HUES64 (cell line): ENCODE data around the gene APIP.

ENCODE experiments used
- H3K27ac ChIP-seq: 2 replicates; pipeline ENCODE4 v1.7.0; 2013; ENCODE audit warnings: low read depth, low read length, inconsistent platforms
- H3K27me3 ChIP-seq: 2 replicates; pipeline ENCODE4 v1.6.1; 2013; ENCODE audit warnings: mild to moderate bottlenecking, low read length; ENCODE audit not compliant: insufficient read depth
- H3K36me3 ChIP-seq: 2 replicates; pipeline ENCODE4 v1.6.1; 2013; ENCODE audit warnings: mild to moderate bottlenecking, low read length; ENCODE audit not compliant: insufficient read depth
- H3K4me1 ChIP-seq: 2 replicates; pipeline ENCODE4 v1.6.1; 2013; ENCODE audit warnings: mild to moderate bottlenecking, low read length, moderate library complexity; ENCODE audit not compliant: insufficient read depth
- H3K4me3 ChIP-seq: 2 replicates; pipeline ENCODE4 v1.5.1; 2013; ENCODE audit warnings: mild to moderate bottlenecking, low read length, moderate library complexity
- H3K9ac ChIP-seq: 2 replicates; pipeline ENCODE4 v1.6.1; 2013; ENCODE audit warnings: mild to moderate bottlenecking, low read depth, low read length
- H3K9me3 ChIP-seq: 2 replicates; pipeline ENCODE4 v1.6.1; 2013; ENCODE audit warnings: low read depth, low read length; ENCODE audit not compliant: insufficient read depth
- WGBS: fragments of 150-250, 120-280 bp; methylation state at CpG from one replicate; pipeline ENCODE4 v1.1.7; 2013; ENCODE audit warnings: missing lambda C conversion rate; 5-methylcytosine and 5-hydroxymethylcytosine counted together

Gene APIP

DNA sequence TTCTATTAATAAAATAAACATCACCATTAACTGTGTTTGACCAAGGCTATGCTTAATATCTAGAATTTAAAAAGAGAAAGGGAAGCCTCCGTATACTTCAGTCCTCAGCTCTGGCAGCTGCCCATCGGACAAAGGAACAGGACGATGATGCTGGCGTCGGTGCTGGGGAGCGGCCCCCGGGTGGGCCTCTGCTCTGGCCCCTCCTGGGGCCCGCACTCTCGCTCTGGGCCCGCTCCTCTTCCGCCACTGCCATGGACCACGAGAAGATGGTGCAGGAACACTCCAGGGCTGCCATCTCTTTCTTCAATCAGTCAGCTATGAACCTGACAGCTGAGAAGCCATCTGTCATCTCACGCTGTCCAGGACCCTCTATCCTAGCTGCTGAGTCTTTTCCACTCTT, 25.5 kb upstream of the APIP start:
- 0 out of 2 replicates have a peak, but pooled peaks cover 3% of the 10 kb centered on the region for H3K9me3 ChIP-seq
- H3K36me3 ChIP-seq, result 0 out of 2 replicates have a peak, but pooled peaks cover 6% of the 10 kb centered on the region
- H3K27me3 ChIP-seq, result no peaks in the 10 kb centered on the region
- no peaks in the 10 kb centered on the region for H3K4me1 ChIP-seq
- WGBS, result 96% methylated on average over 13 of the region's 13 CpGs
- no peak overlapping the region for H3K27ac ChIP-seq
- no peak overlapping the region for H3K9ac ChIP-seq
- no peak overlapping the region for H3K4me3 ChIP-seq

DNA sequence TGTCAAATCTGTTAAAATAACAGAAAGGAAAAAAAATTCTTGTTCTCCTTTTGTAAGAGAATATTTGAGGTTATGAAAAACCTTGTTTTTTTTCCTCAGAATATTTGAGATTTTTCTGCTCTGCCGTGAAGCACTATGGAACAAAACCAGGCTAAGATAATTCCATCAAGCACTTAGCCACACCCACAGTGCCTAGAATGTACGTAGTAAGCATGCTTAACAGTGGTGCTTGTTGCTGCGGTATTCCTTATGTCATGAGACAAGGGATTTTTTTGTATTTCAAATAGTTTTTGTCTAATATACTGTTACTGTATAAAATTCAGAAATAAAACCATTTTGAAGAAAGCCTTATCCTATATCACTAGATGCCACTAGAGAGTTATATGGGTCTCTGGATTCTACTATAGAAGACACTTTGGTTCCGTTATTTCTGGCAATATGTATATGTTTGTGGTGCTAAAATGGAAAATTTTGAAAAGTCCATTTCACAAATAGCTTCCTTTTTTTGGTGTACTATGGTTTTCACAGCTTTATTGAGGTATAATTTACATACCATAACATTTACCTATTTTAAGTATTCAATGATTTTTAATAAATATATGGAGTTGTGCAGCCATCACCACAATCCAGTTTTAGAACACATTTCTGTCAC, 24.0 kb upstream of the APIP start:
- WGBS, result 100% methylated on average over 3 of the region's 4 CpGs

DNA sequence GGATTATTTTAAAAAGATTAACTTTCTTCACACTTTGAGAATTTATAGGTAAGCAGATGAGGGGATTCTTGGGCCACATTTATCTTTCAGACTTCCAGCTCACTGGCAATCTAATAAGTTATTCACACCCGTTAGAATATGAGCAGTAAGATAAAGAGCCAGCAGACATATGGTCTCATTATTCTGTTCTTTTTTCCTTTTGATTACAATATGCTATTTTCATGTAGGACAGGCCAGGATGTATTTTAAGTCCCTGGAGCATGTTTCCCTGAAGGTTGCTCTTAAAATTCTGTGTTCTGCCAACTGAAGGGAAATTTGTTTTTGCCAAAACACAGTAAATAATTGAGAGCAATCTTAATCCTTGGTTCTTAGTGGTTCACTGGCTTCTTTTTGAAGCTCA, 22.4 kb upstream of the APIP start:
- H3K9ac ChIP-seq, result no peak overlapping the region
- H3K27ac ChIP-seq, result no peak overlapping the region
- H3K27me3 ChIP-seq, result no peaks in the 10 kb centered on the region
- no peaks in the 10 kb centered on the region for H3K4me1 ChIP-seq
- H3K9me3 ChIP-seq, result no peaks in the 10 kb centered on the region
- H3K4me3 ChIP-seq, result no peak overlapping the region
- 0 out of 2 replicates have a peak, but pooled peaks cover 11% of the 10 kb centered on the region for H3K36me3 ChIP-seq
- WGBS, result 83% methylated on average over 1 of the region's 1 CpG

More for the DNA sequence above, 24.0 kb upstream of the APIP start:
- no peak overlapping the region for H3K4me3 ChIP-seq
- H3K36me3 ChIP-seq, result 0 out of 2 replicates have a peak, but pooled peaks cover 6% of the 10 kb centered on the region
- no peaks in the 10 kb centered on the region for H3K27me3 ChIP-seq
- no peaks in the 10 kb centered on the region for H3K4me1 ChIP-seq
- 0 out of 2 replicates have a peak, but pooled peaks cover 3% of the 10 kb centered on the region for H3K9me3 ChIP-seq
- H3K9ac ChIP-seq, result no peak overlapping the region
- H3K27ac ChIP-seq, result no peak overlapping the region

DNA sequence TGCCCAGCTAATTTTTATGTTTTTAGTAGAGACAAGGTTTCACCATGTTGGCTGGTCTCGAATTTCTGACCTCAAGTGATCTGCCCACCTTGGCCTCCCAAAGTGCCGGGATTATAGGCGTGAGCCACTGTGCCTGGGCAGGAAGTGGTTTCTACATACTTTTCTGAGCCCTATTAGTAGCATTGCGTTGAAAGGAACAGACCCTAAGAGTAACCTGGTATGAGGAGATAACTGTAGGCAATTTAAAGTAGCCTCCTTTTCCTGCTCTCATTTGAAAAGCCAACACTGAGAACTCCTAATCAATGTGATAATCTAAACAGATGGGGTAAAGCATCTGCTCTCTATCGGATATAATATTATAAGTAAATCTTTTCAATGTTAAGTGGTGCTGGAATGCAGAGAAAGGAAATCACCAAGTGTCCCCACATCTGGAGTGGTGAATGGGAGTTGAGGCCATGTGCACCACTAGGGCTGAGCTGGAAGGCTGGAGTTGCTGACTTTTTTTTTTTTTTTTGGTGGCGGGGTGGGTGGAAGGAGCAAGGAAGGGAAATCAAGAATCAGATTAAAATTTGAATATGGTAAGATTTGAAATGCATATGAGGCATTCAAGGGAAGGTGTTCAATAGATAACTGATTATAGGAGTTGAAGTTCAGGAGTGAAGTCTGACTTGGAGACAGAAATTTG, 20.9 kb upstream of the APIP start:
- 94% methylated on average over 6 of the region's 6 CpGs for WGBS
- Histone ChIP-seq H3K4me1 (no peaks in the 10 kb centered on the region), H3K27ac (no peak overlapping the region), H3K36me3 (peaks cover 23% of the 10 kb centered on the region), H3K9ac (no peak overlapping the region), H3K27me3 (no peaks in the 10 kb centered on the region), H3K4me3 (no peak overlapping the region), H3K9me3 (no peaks in the 10 kb centered on the region)

DNA sequence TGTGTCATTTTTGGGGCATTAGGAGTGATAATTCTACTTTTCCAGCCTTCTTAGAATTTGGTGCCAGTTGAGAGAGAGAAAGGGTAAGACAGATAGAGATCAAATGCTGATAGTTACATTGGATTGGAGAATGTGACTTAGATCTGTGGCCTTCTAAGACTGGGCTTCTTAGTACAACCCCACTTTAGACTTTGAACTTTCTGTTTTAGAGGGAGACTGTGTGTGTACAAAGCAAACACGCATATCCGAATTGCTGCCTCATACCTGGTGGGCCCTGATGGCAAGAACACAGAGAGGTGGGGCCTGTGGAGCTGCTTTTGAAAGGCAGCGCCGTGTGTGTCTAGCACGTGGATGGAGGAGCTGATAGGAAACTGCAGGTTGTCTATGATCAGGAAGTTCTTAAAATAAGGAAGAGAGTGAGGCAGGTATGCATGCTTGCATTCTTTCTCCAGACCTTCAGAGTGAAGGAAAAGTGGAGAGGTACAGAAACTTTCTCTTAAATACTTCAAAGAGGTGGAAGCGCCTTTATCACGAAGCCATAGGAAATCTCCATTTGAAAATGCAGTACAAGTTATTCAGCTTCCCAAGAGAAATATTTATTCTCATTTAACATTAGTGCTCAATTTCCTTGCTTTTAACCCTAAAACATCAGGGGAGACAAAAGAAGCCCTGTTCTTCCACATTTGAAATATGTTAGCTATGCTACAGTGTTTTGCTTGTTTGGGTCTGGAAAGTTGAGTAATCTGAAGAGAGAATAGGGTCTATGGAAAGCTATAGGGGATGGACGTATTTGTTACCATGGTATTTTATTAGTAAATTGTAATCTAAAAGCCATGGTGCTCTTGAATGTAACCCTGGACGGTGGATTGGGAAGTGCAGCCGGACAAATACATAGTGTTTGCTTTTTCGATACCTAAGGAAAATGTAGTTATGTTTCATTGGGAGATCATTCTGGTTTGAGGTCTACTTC, 13.9 kb upstream of the APIP start:
- Histone ChIP-seq H3K9me3 (no peaks in the 10 kb centered on the region), H3K9ac (no peak overlapping the region), H3K4me3 (no peak overlapping the region), H3K27me3 (no peaks in the 10 kb centered on the region), H3K36me3 (peaks cover 26% of the 10 kb centered on the region), H3K4me1 (peaks cover 21% of the 10 kb centered on the region), H3K27ac (no peak overlapping the region)
- WGBS, result 89% methylated on average over 11 of the region's 11 CpGs

DNA sequence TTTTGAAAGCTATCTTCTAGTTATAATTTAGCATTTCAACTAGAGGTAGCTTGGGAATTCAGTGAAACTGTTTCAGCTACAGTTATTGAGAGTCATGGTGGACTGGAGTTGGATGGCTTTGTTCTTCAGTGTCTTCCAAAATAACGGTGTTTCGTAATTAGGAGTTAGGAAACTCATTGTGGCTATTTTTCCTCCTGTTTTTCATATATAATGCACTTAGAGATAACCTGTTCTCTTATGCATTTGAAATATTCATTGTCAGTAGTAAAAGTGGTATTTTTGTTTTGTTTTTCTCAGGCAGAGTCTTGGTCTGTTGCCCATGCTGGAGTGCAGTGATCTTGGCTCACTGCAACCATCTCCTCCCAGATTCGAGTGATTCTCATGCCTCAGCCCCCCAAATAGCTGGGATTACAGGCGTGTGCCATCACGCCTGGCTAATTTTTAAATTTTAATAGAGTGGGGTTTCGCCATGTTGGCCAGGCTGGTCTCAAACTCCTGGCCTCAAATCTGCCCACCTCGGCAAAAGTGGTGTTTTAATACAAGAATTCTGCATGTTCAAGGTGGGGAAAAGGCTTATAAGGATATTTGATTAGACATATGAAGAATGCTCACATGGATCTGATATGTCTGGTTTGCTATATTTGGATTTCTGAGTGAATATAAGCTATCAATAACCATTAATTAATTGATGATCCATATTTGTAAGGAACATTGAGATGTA, 12.9 kb upstream of the APIP start:
- Histone ChIP-seq H3K4me3 (no peak overlapping the region), H3K27me3 (no peaks in the 10 kb centered on the region), H3K27ac (no peak overlapping the region), H3K9me3 (no peaks in the 10 kb centered on the region), H3K4me1 (peaks cover 21% of the 10 kb centered on the region), H3K9ac (no peak overlapping the region), H3K36me3 (peaks cover 24% of the 10 kb centered on the region)
- WGBS, result 95% methylated on average over 6 of the region's 7 CpGs

DNA sequence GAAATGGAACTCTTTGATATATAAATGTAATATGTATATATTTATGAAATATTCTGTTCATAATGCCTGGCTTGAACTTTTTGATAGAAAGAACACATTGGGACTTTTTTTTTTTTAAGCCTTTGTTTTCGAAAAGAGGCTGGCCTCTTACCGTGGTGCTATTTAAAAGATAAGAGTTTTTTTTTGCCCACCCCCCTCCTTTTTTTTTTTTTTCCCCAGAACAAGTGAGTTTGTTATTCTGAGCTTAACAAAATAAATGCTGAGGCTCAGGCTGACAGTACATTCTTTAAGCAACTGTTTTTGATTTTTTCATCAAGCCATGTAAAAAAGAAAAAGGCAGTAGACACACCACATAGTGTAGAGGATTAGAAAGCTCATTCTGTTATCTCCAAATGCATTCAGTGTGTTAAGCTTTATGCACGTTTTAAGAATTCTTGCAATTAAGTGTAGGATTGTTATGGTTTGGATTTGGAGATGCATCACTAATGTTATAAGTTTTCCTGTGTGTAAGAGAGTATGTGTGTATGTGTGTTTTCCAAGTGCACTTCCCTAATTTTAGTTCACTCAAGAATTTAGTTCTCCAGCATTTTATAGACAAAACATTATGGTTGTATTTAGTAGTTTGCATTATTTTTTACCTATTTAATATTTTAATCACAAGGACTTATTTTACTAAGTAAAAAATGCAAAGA, 12.2 kb upstream of the APIP start:
- Histone ChIP-seq H3K9ac (no peak overlapping the region), H3K27me3 (no peaks in the 10 kb centered on the region), H3K36me3 (peaks cover 21% of the 10 kb centered on the region), H3K9me3 (no peaks in the 10 kb centered on the region), H3K4me1 (peaks cover 21% of the 10 kb centered on the region), H3K27ac (no peak overlapping the region), H3K4me3 (no peak overlapping the region)
- 75% methylated on average over 1 of the region's 3 CpGs for WGBS

DNA sequence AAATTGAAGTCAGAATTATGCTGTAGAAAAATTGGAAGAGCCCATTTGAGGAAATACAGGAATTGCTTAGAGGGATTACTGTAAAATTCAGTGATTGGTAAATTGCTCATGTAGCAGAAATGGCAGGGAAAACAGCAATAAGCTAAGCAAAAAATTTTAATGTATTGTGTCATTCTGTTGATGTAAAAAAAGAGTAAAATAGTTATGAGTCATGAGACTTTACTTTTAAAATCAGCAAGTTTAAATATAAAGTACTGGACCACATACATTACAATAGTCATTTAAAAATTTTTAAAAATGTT, 10.6 kb upstream of the APIP start:
- Histone ChIP-seq H3K4me1 (peaks cover 21% of the 10 kb centered on the region), H3K27ac (no peak overlapping the region), H3K27me3 (no peaks in the 10 kb centered on the region), H3K9ac (no peak overlapping the region), H3K9me3 (no peaks in the 10 kb centered on the region), H3K4me3 (no peak overlapping the region), H3K36me3 (peaks cover 6% of the 10 kb centered on the region; the same call in 1 of the 2 replicates)

DNA sequence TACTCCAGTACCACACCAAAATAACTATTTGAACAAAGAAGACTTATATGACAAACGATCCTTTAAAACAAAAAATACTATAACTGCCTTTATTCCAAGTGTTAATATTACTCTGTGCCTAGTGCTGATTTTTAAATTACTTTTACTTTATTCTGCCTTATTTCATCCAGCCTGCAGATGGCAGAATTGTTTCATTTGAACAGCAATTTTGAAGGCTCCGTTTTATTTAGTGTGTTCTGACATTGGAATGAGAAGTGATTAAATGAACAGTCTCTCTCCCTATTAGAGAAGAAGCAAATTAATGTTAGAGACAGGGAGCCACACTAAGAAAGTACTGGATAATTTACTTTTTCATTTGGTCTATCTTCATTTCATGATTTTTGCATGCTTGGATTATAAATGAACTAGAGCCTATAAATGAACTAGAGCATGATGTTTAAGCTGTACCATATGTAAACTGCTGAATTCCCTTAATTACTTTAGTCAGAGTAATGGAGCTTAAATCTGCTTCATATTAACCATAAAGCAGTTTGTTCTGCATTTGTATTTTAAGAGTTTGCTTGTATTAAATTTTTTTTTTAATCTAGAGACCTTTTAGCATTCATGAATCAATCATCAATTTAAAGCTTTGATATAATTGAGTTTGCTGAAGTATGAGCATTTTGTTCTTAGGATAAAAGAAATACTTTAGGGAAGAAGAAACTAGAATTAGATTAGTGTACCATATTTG, 10.1 kb upstream of the APIP start:
- 52% methylated on average over 2 of the region's 2 CpGs for WGBS
- Histone ChIP-seq H3K36me3 (0 out of 2 replicates have a peak, but pooled peaks cover 1% of the 10 kb centered on the region), H3K4me3 (no peak overlapping the region), H3K27ac (no peak overlapping the region), H3K9me3 (no peaks in the 10 kb centered on the region), H3K4me1 (peaks cover 21% of the 10 kb centered on the region), H3K27me3 (no peaks in the 10 kb centered on the region), H3K9ac (no peak overlapping the region)

DNA sequence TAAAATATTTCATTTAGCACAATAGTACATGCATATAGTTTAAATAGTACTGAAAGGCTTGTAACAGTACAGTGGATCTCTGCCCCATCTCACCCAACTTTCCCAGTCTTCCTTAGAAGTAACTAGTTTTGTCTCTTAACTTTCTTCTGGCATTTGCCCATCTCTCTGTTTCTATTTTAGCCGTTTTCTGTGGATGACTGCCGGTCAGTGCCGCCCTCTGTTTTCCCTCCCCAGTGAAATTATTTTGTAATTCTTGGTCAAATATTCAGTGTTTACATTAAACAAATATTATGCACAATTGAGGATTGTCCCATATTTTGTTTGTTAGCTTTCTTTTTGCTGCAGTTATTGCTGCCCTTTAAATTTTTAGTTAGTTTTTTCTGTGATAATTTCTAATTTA, 8.5 kb upstream of the APIP start:
- Histone ChIP-seq H3K27ac (no peak overlapping the region), H3K27me3 (no peaks in the 10 kb centered on the region), H3K9ac (no peak overlapping the region), H3K36me3 (peaks cover 14% of the 10 kb centered on the region), H3K4me3 (no peak overlapping the region), H3K4me1 (peaks cover 16% of the 10 kb centered on the region), H3K9me3 (no peaks in the 10 kb centered on the region)
- 92% methylated on average over 2 of the region's 3 CpGs for WGBS
